ENCODE data around the gene BCAN. TPM values are rescaled to one million over a fixed set of nuclear protein-coding genes. Genes with fewer than 3 reads are reported as not detected.
A peak's percentile ranks its signal among the peaks of the same experiment; 100 is the strongest.

BCAN gene
- total RNA-seq, 4 donors from 2014 or later: 0.50 to 5.0 (median 1.9) TPM; not detected in 1

DNA sequence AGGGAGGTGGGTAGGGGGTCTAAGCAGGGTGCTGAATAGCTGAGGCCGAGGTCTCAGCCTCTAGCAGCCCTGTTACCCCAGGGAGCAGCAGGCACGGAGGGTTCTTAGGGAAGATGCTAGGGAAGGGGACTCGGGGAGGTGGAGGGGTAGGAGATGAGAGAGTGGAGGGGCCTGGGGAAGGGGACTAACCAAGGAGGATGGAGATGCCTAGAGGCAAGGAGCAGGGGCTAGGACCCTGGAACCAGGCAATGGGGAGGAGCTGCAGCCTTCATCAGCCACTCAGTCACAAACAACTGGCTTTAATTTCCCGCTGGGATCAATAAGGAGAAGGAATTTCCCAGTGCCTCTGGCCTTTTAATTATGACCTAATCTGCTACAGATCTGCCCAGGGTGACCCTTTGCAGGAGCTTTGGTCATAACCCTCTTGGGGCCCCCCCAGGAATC, 66.3 kb downstream of the BCAN start:
- no peak for ATAC-seq
- H3K9me3 ChIP-seq: no peaks in the 10 kb centered on the region
- no peak overlapping the region for H3K4me3 ChIP-seq
- peaks cover 17% of the 10 kb centered on the region for H3K27me3 ChIP-seq
- peak overlapping the region in 3 of 4 donors; percentile 37 to 85 (median 83) for H3K27ac ChIP-seq
- H3K4me1 ChIP-seq: peaks cover 0 to 95% (median 47%) of the 10 kb centered on the region in 3 donors
- TF ChIP-seq POLR2AphosphoS5 (IDR thresholded peaks at IDR 0.05) (no peak), EP300 (IDR thresholded peaks at IDR 0.05) (no peak), POLR2A (IDR thresholded peaks at IDR 0.05) (no peak)
- TF ChIP-seq, protein P1, sequence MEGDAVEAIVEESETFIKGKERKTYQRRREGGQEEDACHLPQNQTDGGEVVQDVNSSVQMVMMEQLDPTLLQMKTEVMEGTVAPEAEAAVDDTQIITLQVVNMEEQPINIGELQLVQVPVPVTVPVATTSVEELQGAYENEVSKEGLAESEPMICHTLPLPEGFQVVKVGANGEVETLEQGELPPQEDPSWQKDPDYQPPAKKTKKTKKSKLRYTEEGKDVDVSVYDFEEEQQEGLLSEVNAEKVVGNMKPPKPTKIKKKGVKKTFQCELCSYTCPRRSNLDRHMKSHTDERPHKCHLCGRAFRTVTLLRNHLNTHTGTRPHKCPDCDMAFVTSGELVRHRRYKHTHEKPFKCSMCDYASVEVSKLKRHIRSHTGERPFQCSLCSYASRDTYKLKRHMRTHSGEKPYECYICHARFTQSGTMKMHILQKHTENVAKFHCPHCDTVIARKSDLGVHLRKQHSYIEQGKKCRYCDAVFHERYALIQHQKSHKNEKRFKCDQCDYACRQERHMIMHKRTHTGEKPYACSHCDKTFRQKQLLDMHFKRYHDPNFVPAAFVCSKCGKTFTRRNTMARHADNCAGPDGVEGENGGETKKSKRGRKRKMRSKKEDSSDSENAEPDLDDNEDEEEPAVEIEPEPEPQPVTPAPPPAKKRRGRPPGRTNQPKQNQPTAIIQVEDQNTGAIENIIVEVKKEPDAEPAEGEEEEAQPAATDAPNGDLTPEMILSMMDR (IDR thresholded peaks at IDR 0.05): no peak
- H3K36me3 ChIP-seq: no peaks in the 10 kb centered on the region
- WGBS, 2 donors (ENCODE audit: low coverage in 1 of 2): 53 to 100% methylated on average over 1 to 4 of the region's 4 CpGs

DNA sequence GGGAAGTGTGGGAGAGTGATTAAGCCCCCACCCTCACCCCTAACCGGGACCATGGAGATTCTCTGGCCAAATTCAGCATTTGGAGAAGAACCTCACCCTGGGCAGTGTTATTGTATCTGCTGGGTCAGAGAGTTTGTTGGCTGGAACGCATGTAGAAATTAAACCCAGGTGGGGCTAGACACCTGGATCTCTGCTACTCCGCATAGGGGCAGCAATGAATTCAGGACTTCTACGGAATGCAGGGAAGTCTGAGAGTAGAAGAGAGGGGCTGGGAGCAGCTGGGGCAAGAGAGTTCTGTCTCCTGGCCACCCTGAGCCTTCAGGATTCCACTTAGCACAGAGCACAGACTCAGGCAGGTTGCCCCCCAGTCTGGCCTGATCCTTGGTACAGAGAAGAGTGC, 67.1 kb downstream of the BCAN start:
- Histone ChIP-seq H3K9me3 (no peaks in the 10 kb centered on the region), H3K27ac (peak overlapping the region in 3 of 4 donors; percentile 48 to 85 (median 62)), H3K36me3 (no peaks in the 10 kb centered on the region), H3K27me3 (peaks cover 9% of the 10 kb centered on the region), H3K4me1 (peaks cover 0 to 88% (median 47%) of the 10 kb centered on the region in 3 donors), H3K4me3 (no peak overlapping the region)
- no peak for TF ChIP-seq EP300 (IDR thresholded peaks at IDR 0.05)
- no peak for TF ChIP-seq POLR2A (IDR thresholded peaks at IDR 0.05)
- no peak for TF ChIP-seq POLR2AphosphoS5 (IDR thresholded peaks at IDR 0.05)
- TF ChIP-seq, protein P1 (IDR thresholded peaks at IDR 0.05): no peak
- no peak for ATAC-seq
- WGBS, 2 donors (ENCODE audit: low coverage in 1 of 2): 93 to 94% methylated on average over 3 of the region's 4 CpGs

Other genes with a start within 250 kb of the BCAN start
- gene MEF2D, start 141.3 kb upstream of the BCAN start, total RNA-seq: 10 to 100 TPM; 49.0 to 94.3 (median 67.1) TPM
- gene IQGAP3, start 69.6 kb upstream of the BCAN start, total RNA-seq: under 1 TPM in 3 of 4 donors, not detected in 1; 0.27 to 0.58 (median 0.42) TPM
- not detected for gene TTC24, start 62.4 kb upstream of the BCAN start, total RNA-seq
- 10 to 100 TPM; 65.1 to 93.6 (median 73.4) TPM for gene NAXE, start 50.3 kb upstream of the BCAN start, total RNA-seq
- gene GPATCH4, start 40.6 kb upstream of the BCAN start, total RNA-seq: 10 to 100 TPM; 18.4 to 37.2 (median 24.0) TPM
- gene HAPLN2, start 22.7 kb upstream of the BCAN start, total RNA-seq: 1 to 10 TPM in 2 of 4 donors, under 1 TPM in 2; 0.13 to 3.0 (median 1.2) TPM
- 10 to 100 TPM; 13.9 to 34.3 (median 23.9) TPM for gene NES, start 35.3 kb downstream of the BCAN start, total RNA-seq
- gene CRABP2, start 63.5 kb downstream of the BCAN start, total RNA-seq: 10 to 100 TPM in 1 of 4 donors, 1 to 10 TPM in 2, under 1 TPM in 1; 0.54 to 36.7 (median 6.0) TPM
- gene METTL25B, start 86.4 kb downstream of the BCAN start, total RNA-seq: 10 to 100 TPM in 3 of 4 donors, 1 to 10 TPM in 1; 8.4 to 29.0 (median 17.4) TPM
- gene ISG20L2, start 86.6 kb downstream of the BCAN start, total RNA-seq: 10 to 100 TPM; 14.5 to 18.4 (median 17.0) TPM
- gene MRPL24, start 99.0 kb downstream of the BCAN start, total RNA-seq: 10 to 100 TPM; 50.6 to 84.2 (median 69.9) TPM
- 100 to 1,000 TPM; 138 to 237 (median 186) TPM for gene HDGF, start 109.6 kb downstream of the BCAN start, total RNA-seq
- gene PRCC, start 125.4 kb downstream of the BCAN start, total RNA-seq: 10 to 100 TPM; 33.4 to 41.0 (median 33.9) TPM
- gene SH2D2A, start 174.7 kb downstream of the BCAN start, total RNA-seq: under 1 TPM in 1 of 4 donors, not detected in 3; 0.94 TPM
- gene INSRR, start 217.0 kb downstream of the BCAN start, total RNA-seq: under 1 TPM in 1 of 4 donors, not detected in 3; under 0.01 TPM
- gene NTRK1, start 218.7 kb downstream of the BCAN start, total RNA-seq: 1 to 10 TPM in 2 of 4 donors, under 1 TPM in 2; 0.23 to 4.4 (median 0.72) TPM

All from gastroesophageal sphincter (tissue), 4 donors.